ENCODE measurements around the gene EVC2. TPM values are rescaled to one million over a fixed set of nuclear protein-coding genes. Genes with fewer than 3 reads are reported as not detected.

EVC2 gene
- total RNA-seq, 1 donor from 2014 or later: 4.5 TPM

- no peaks in the 10 kb centered on the region for H3K27me3 Mint-ChIP-seq
- H3K36me3 Mint-ChIP-seq: peaks cover 24% of the 10 kb centered on the region
- no peak overlapping the region for H3K27ac Mint-ChIP-seq
- no peaks in the 10 kb centered on the region for H3K9me3 Mint-ChIP-seq
- no peak for TF ChIP-seq CTCF (conservative IDR thresholded peaks at IDR 0.05)
- H3K4me1 Mint-ChIP-seq (ENCODE audit: unreplicated experiment): no peaks in the 10 kb centered on the region
- no peak for DNase-seq (ENCODE audit: extremely low spot score, unreplicated experiment)
- H3K4me3 Mint-ChIP-seq: no peak overlapping the region
These were observed 29.7 kb upstream of the EVC2 start for GRCh38 chr4:5738061-5738460.

GRCh38 chr4:5735463-5735862, 27.1 kb upstream of the EVC2 start:
- Mint-ChIP-seq H3K27ac (no peak overlapping the region), H3K4me1 (ENCODE audit: unreplicated experiment) (no peaks in the 10 kb centered on the region), H3K36me3 (peaks cover 24% of the 10 kb centered on the region), H3K27me3 (no peaks in the 10 kb centered on the region), H3K4me3 (no peak overlapping the region), H3K9me3 (no peaks in the 10 kb centered on the region)
- TF ChIP-seq CTCF (conservative IDR thresholded peaks at IDR 0.05): no peak
- DNase-seq (ENCODE audit: extremely low spot score, unreplicated experiment): no peak

- no peaks in the 10 kb centered on the region for H3K27me3 Mint-ChIP-seq
- DNase-seq (ENCODE audit: extremely low spot score, unreplicated experiment): no peak
- no peak overlapping the region for H3K4me3 Mint-ChIP-seq
- no peaks in the 10 kb centered on the region for H3K9me3 Mint-ChIP-seq
- no peak overlapping the region for H3K27ac Mint-ChIP-seq
- TF ChIP-seq CTCF (conservative IDR thresholded peaks at IDR 0.05): no peak
- H3K36me3 Mint-ChIP-seq: peaks cover 24% of the 10 kb centered on the region
- H3K4me1 Mint-ChIP-seq (ENCODE audit: unreplicated experiment): no peaks in the 10 kb centered on the region
These were observed 26.5 kb upstream of the EVC2 start for GRCh38 chr4:5734853-5735252.

GRCh38 chr4:5732158-5732557, 23.8 kb upstream of the EVC2 start:
- H3K4me3 Mint-ChIP-seq: no peak overlapping the region
- peaks cover 21% of the 10 kb centered on the region for H3K36me3 Mint-ChIP-seq
- no peaks in the 10 kb centered on the region for H3K27me3 Mint-ChIP-seq
- DNase-seq (ENCODE audit: extremely low spot score, unreplicated experiment): no peak
- H3K27ac Mint-ChIP-seq: no peak overlapping the region
- TF ChIP-seq CTCF (conservative IDR thresholded peaks at IDR 0.05): no peak
- no peaks in the 10 kb centered on the region for H3K9me3 Mint-ChIP-seq
- no peaks in the 10 kb centered on the region for H3K4me1 Mint-ChIP-seq (ENCODE audit: unreplicated experiment)

GRCh38 chr4:5730993-5731990, 22.9 kb upstream of the EVC2 start:
- no peak overlapping the region for H3K27ac Mint-ChIP-seq
- no peak overlapping the region for H3K4me3 Mint-ChIP-seq
- TF ChIP-seq CTCF (conservative IDR thresholded peaks at IDR 0.05): no peak
- no peaks in the 10 kb centered on the region for H3K27me3 Mint-ChIP-seq
- H3K9me3 Mint-ChIP-seq: no peaks in the 10 kb centered on the region
- DNase-seq (ENCODE audit: extremely low spot score, unreplicated experiment): no peak
- no peaks in the 10 kb centered on the region for H3K4me1 Mint-ChIP-seq (ENCODE audit: unreplicated experiment)
- peaks cover 17% of the 10 kb centered on the region for H3K36me3 Mint-ChIP-seq
